GM21528 (cell line): ENCODE results near the gene ASPRV1.
"Not testable (repeated sequence)": the region's sequence is repeated elsewhere in the genome, so short reads cannot be mapped to it uniquely, and the experiment has no call there.

Experiments
- ATAC-seq: cut with Tn5 transposase; IDR thresholded peaks from one replicate; pipeline ENCODE4 v1.9.1; 2021; ENCODE audit warnings: mild to moderate bottlenecking, moderate library complexity; ENCODE audit not compliant: unreplicated experiment, low FRiP score

ASPRV1 gene

DNA sequence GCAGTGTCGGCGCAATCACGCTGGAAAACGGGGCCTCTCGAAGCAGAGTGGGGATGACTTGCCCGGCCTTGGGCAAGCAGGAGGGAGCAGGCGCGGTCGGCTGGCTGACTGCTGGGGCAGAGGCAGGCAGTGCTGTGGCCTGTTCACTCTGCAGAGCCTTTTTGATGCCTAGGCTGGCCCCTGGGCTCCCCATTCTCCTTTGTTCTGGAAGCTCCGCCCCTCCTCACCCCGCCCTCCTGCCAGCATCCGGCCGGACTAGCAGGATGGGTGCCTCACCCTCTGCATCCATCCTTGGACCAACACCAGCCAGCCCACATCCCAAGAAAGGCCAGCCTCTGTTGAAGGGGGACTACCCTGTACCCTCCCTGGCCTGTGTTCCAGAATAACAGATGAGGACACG lies at the start of gene ASPRV1:
Gene ASPRV1, minus strand, starts transcription at position 136 of the 400 bp plus-strand sequence. CDS start 195 bp downstream, outside the sequence.
- no peak for ATAC-seq

DNA sequence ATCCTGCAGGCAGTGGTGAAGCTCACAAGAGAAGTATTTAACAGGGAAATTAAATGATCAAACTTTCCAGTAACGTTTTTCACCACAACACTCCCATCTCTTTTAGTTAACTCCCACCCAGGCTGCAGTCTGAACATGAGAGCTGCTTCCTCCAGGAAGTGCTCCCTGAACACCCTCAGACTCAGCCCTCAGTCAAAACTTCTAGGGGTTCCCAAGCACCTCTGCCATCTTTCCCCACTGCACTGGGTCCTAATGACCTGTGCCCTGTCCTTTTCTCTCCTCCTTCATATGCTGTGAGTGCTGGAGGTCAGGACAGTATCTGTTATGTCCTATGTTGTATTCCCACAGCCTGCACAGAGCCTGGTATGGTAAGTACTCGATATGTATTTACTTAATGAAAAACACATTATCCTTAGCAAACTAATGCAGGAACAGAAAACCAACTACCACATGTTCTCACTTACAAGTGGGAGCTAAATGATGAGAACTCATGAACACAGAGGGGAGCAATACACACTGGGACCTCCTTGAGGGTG lies 49.2 kb upstream of the ASPRV1 start:
- ATAC-seq, result no peak

DNA sequence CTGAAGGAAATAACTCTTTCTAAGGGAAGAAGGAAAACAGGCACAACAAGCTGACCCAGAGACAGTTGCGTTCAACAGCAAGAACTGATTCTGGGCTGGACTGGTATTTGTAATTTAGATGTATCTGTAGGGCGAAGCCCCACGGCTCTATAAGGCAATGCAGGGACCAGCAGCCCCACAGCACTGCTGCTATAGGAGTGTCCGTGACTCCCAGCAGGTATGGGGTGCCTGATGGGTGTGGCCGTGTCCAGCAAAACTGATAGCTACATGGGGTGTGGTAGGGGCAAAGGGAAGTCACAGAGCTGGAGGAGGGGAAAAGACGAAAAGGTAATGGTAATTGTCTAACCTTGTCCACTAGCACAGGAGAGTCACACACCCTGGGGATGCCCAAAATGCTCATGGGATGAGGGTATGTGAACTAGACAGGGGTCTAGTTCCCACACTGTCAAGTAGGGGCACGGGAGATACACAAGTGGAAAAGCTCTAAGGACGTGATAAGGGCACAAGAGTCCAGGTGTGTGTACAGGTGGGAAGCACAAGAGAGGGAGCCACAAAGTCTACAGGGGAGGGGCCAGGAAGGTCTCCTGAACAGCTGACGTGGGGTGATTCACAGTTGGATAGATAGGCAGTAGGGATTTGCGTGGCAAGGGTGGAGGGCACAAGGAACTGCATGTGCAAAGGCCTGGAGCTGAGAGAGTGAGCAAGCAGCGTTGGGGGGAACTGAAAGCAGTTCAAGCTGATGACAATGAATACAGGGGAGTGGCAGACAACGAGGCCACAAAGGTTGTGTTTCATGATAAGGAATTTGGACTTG lies 48.5 kb upstream of the ASPRV1 start:
- ATAC-seq, result no peak

DNA sequence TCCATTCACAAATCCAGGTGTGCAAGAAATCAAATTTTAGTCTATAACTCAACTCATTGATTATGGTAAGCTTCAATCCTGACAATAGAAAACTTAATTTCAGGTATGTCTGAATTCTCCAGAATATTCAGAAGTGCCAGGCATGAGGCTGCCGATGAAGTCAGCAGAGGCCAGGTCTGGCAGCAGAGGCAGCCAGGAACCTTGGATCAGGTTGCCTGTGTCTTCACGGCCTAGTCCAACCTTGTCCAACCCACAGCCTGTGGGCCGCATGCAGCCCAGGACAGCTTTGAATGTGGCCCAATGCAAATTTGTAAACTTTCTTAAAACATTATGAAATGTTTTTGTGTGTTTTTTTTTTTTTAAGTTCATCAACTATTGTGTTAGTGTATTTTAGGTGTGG lies 46.9 kb upstream of the ASPRV1 start:
- no peak for ATAC-seq

DNA sequence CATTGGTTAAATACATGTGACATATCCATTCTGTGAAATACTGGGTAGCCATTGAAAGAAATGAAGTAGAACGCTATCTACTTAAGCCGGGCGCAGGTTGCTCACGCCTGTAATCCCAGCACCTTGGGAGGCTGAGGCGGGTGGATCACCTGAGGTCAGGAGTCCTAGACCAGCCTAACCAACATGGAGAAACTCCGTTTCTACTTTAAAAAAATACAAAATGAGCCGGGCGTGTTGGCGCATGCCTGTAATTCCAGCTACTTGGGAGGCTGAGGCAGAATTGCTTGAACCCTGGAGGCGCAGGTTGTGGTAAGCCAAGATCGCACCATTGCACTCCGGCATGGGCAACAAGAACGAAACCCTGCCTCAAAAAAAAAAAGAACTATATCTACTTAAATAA lies 45.7 kb upstream of the ASPRV1 start:
- no peak for ATAC-seq

DNA sequence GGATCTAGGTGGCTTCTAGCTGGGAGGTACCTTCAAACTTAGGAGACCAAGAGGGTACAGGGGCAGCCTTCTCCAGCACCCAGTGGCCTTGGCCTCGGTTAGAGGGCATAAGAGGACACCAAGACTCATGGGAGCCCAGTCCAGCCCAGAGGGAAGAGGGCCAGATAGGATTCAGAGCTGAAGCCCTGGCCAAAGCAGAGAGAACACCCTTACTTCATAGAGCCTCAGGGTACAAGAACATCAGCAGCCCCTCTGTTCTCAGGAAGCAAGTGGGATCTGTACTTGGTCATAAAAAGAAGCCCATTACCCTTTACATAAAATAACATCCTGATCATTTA lies 45.0 kb upstream of the ASPRV1 start:
- ATAC-seq, result no peak

DNA sequence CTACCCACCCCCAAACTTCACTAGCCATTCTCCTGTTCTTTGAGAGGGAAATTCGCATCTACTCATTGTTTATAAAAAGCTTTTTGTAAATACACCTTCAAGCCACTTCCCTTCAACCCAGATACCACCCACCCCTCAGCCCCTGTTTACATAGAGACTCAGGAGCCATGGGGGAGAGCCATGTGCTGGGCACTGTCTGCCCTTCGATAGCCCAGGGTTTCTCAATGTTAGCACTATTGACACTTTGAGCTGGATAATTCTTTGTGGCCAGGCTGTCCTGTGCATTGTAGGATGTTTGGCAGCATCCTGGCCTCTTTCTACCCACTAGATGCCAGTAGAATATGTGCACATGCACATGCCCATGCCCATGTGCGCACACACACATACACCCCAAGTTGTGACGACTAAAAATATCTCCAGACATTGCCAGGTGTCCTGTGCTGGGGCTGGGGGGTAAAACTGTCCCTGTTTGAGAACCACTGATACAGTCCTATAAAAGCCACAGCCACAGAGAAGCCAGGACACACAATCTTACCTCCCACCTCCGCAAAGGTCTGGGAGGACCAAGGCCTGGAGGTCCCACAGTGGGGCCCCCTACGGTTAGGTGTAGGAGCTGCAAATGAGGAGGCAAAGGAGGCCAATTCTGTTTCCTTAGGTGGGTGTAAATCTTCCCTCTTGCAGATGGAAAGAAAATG lies 44.5 kb upstream of the ASPRV1 start:
- ATAC-seq, result no peak

DNA sequence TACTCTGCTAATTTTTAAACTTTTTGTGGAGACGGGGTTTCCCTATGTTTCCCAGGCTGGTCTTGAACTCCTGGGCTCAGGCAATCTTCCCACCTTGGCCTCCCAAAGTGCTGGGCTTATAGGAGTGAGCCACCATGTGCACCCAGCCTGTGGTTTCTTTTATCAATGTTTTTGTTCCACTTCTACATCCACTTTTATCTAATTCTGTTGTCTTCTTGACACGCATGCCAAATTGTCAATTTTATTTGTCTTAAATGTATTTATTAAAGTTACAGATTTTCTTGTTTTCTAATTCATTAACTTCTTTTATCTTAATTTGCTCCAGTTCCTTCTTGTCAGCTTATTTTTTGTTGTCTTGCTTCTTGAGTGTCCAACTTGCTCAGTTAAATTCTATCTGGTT lies 43.8 kb upstream of the ASPRV1 start:
- ATAC-seq, result no peak

DNA sequence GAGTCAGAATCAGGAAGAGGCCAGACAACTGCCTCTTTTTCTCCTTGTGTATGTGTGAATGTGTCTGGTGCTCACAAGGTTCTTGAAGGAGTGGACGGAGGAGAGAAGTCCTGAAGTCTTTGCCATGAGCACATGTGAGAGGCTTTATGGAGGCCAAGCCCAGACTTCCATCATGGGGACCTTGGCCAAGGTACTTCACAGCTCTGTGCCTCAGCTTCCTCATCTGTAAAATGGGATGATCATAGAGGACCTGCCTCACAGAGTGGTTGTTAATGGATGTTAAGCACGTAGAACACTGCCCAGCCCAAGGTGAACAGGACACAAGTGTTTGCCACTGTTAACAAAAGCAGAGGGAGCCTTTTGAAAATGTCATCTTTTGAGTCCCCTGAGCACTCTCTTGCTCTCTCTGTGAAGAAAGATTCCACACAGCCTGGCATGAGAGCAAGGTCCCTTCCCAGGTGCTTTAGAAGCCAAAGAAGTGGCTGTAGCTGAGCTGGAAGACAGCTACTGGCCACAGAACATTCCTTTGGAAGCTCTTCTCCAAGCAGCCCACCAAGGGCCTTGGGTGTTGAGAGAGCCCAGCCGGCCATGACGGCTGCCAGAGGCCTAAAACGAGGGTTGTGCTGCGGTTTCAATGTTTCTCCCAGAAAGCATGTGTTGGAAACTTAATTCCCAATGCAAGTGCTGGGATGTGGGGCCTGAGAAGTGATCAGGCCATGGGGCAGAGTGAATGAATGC lies 41.8 kb upstream of the ASPRV1 start:
- ATAC-seq, result no peak

DNA sequence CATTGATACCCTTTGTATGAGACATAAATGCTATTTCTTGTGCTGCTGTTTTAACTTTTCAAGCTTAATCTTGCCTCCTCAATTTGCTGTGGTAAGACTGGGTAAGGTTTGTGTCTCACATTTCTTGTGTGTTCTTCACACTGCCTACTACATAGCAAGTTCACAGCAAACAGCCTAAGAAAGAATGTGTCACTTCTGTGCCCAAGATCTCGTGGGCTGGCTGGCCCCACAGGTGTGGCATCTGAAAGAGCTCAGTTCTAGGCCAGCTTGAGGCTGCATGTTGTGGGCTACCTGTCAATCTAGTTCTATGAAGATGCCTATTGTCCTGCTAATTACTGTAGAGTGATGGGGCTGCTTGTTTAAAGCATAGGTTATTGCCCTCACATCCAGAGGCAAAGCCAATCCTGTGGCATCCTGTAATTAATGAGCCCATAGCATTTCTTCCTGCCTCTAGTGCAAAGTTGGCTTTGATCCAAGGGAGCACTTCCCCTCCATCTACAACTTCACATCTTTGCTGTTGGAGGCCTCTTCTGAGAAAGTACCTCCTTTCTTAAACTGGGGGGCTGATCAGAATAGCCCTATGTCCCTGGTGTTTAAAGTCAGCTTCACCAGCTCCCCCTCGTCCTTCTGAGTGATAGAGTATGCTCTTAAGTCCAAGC lies 40.9 kb upstream of the ASPRV1 start:
- no peak for ATAC-seq

DNA sequence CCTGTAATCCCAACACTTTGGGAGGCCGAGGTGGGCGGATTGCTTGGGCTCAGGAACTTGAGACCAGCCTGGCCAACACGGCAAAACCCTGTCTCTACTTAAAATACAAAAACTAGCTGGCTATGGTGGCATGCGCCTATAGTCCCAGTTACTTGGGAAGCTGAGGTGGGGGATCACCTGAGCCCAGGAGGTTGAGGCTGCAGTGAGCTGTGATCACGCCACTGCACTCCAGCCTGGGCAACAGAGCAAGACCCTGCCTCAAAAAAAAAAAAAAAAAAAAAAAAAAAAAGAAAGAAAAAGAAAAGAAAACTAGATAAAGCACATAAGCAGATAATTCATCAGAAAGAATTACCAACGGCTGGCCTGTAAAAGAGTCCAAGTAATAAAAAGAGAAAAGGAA lies 39.1 kb upstream of the ASPRV1 start:
- ATAC-seq, result not testable (repeated sequence)

DNA sequence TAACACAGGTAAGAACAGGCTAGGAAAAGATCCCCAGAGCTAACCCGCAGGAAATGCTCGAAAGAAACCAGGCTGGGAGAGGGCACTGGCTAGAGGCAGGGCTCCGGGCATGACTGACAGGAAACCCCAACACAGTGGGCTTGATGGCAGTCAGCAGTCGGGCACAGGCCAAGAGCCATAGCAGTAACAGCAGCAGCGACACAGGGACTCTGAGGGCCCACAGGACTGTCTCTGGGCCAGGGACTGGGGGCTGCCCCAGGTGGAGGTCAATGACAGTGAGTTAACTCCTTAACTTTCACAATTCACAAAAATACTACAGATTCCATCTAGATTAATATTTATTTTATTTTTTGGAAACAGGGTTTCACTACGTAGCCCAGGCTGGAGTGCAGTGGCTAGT lies 37.3 kb upstream of the ASPRV1 start:
- no peak for ATAC-seq

DNA sequence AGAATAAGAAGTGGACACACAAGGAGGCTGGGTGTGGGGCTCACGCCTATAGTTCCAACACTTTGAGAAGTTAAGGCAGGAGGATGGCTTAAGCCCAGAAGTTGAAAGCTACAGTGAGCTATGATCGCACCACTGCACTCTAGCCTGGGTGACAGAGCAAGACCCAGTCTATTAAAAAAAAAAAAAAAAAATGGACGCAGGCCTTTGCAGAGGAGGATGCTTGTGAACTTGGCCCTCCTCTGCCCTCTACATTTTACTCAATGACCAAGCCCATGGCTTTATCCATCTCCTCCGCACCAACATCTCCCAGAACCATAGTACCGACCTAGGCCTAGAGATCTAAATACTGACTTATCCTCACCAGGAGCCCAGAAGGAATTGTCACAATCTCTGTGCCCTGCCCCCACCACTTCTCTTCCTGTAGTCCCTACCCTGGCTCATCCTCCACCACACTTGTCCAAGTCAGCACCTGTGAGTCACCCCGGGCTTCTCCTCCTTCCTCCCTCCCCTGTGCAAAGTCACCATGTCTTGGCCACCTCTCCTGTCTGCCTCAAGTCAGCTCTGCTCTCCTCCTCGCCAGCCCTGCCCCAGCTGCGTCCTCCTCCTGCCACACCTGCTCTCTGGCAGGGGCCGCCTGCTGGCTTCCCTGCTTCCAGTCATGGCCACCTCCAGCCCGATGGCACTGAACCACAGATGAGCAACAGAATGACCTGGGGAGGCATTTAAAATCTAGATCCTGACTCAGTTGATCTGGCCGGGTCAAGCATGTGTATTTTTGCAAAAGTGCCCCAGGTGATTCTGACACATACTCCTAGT lies 35.8 kb upstream of the ASPRV1 start:
- ATAC-seq, result no peak

DNA sequence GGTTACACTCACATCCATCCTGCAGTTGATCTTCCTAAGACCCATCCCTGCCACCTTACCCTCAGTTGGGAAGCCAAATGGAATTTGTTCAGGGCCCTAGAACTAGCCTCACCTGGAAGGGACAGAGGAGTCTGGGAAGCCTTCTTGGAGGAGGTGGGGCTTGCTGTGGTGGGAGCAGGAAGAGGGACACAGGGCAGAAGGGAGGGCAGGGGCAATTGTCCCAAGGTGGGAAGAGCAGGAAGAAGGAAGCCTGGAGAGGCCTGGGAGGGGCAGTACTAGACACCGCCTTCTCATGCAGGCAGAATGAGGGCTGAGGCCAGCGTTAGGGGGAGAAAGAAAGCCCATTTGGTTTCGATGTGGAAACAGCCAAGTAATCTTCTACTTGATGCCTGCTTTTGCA lies 34.1 kb upstream of the ASPRV1 start:
- ATAC-seq, result no peak

DNA sequence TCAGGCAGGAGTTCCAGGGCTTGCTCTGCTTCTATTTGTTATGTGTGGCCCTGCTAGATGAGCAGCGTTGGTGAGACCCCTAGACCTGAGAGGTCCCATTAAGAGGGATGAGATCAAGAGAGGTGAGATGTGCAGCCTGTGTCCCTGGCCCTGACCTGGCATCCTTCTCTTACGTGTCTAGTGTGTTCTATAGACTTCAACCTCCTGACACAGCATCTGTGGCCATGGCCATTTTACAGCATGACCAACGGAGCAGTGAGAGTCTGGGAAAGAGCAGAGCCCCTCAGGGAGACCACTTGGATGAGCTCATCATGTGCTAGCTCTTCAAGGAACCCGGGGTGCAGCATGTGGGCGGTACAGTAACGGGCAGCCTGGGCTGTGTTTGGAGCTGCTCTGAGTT lies 32.7 kb upstream of the ASPRV1 start:
- no peak for ATAC-seq

DNA sequence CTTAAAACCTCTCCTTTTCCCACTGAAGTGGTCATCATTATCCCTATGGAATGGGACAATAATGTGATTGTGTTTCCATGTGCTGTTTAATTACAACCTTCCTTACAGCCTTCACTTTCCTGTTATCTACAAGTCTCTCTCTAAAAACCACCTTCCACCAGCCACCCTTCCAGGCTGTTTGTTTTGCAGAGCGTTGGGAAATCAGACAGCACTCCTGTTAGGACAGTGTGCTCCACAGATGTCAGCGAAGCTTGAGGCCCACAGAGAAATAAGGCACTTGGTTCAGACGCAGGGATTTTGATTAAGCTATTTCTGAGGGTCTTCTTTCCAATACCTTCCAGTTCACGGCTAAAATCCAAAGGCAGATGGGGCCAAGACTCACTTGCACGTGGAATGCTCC lies 32.3 kb upstream of the ASPRV1 start:
- no peak for ATAC-seq

DNA sequence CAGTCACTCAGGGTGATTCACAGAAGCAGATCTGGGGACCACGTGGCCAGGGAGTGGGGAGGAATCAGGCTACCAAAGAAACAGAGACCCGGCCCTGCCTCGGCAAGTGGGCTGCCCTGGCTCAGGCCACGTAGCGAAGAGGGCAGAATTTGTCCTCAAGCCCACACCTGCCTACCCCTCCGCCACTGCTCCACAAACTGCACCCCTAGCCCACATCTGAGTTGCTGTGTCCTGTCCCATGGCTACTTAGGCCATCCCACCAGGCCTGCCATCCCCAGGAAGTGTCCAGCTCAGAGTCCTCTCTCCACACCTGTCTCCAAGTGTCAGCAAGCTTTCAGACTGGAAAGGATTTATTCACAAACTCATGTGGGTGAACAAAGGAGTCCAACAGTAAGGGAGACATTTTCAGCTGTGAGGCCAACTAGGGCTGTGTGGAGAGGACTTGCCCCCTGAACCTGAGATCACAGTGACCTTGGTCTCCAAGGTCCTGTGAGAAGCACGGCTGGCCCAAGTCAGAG lies 31.7 kb upstream of the ASPRV1 start:
- ATAC-seq, result no peak

DNA sequence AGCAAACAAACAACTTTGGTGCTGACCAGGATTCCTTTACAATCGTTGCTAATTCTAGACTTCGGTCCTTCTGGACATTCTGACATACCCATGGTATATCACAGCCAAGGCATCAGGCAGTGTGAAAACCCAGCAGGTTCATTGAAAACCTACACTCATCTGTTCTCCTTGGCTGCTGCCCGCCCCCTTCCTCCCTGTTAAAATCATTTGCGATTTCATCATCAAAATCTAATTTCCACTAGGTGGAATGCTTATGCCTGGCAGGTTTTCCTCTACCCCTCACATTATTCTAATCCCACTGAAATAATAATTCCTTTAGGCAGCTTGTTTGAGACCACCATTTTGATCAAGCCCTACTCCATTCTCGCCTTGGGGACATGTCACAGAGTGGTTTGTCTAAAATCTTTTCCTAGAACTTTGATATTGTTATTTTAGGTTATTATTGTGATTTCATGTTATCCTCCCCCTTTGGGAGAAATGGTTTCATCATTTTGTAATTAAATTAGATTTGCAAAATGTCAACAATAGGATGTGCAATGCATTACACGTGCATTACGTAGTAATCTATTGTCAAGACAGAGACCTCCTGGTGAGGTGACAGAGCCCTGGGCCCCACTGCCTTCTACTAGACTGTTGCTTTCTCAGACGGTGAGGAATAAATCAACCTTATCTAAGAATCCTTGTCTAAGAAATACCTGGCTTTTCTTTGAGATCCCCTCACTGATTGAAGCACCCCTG lies 31.0 kb upstream of the ASPRV1 start:
- ATAC-seq, result no peak
